ENCODE data around the gene NOS1AP. TPM values are rescaled to one million over a fixed set of nuclear protein-coding genes. Genes with fewer than 3 reads are reported as not detected.
A peak's percentile ranks its signal among the peaks of the same experiment; 100 is the strongest.

The NOS1AP gene
- polyA plus RNA-seq, 3 donors: 0.12 TPM; not detected in 2

DNA sequence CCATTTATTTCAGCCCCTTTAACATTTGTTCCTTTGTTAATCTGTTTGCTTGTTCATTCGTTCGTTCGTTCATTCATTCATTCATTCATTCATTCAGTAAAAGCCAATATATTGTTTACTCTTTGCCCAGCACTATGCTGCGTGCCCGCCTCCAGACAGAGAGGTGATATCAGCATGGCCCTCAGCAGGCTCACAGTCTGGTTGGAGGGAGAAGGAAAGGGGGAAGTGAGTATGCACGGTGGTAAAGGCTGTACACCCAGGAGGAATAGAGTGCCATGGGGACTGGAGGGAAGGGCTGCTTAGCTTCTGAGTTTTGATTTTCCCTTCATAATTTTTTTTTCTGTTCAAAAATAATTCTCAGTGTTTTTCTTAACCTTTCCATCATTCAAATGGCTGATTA, 144.7 kb downstream of the NOS1AP start:
- Histone ChIP-seq H3K9me3 (replicated peaks in 1 of 2; ENCODE audit: control insufficient read depth in 1 of 2, insufficient read depth in 1 of 2, low read length in 2 of 2) (no peaks in the 10 kb centered on the region), H3K27ac (ENCODE audit: low read depth in 1 of 2, low read length in 2 of 2) (no peak overlapping the region), H2AFZ (ENCODE audit: insufficient read depth, low read depth, low read length, poor library complexity, severe bottlenecking) (no peak overlapping the region), H3K27me3 (ENCODE audit: control insufficient read depth in 2 of 2, insufficient read depth in 2 of 2, low read length in 2 of 2) (no peaks in the 10 kb centered on the region), H4K20me1 (ENCODE audit: insufficient read depth, low read length) (no peaks in the 10 kb centered on the region), H3K9ac (ENCODE audit: insufficient read depth, low read length, poor library complexity, severe bottlenecking) (no peak overlapping the region), H3K4me2 (replicated peaks; ENCODE audit: extremely low read depth, low read length, poor library complexity, severe bottlenecking) (no peak overlapping the region), H3K4me1 (ENCODE audit: control insufficient read depth in 1 of 2, insufficient read depth in 2 of 2, low read length in 2 of 2) (no peaks in the 10 kb centered on the region), H3K36me3 (replicated peaks in 1 of 2; ENCODE audit: control insufficient read depth in 1 of 2, insufficient read depth in 2 of 2, low read length in 2 of 2) (no peaks in the 10 kb centered on the region), H3K79me2 (ENCODE audit: insufficient read depth, low read length) (no peaks in the 10 kb centered on the region), H3K4me3 (replicated peaks in 1 of 3; ENCODE audit: low read depth in 2 of 3, low read length in 3 of 3) (no peak overlapping the region)
- TF ChIP-seq, protein P1, sequence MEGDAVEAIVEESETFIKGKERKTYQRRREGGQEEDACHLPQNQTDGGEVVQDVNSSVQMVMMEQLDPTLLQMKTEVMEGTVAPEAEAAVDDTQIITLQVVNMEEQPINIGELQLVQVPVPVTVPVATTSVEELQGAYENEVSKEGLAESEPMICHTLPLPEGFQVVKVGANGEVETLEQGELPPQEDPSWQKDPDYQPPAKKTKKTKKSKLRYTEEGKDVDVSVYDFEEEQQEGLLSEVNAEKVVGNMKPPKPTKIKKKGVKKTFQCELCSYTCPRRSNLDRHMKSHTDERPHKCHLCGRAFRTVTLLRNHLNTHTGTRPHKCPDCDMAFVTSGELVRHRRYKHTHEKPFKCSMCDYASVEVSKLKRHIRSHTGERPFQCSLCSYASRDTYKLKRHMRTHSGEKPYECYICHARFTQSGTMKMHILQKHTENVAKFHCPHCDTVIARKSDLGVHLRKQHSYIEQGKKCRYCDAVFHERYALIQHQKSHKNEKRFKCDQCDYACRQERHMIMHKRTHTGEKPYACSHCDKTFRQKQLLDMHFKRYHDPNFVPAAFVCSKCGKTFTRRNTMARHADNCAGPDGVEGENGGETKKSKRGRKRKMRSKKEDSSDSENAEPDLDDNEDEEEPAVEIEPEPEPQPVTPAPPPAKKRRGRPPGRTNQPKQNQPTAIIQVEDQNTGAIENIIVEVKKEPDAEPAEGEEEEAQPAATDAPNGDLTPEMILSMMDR (IDR thresholded peaks at IDR 0.05): no peak
- no peak overlapping the region for H3K4me3 Mint-ChIP-seq
- intact Hi-C loops (cut with micrococcal nuclease): no loop called here
- peaks cover 13% of the 10 kb centered on the region for H3K4me1 Mint-ChIP-seq
- H3K36me3 Mint-ChIP-seq: no peaks in the 10 kb centered on the region
- DNase-seq: no peak
- H3K9me3 Mint-ChIP-seq: peaks cover 0 to 2% (median 0%) of the 10 kb centered on the region in 7 donors
- peaks cover 1 to 7% (median 2%) of the 10 kb centered on the region in 3 donors for H3K27me3 Mint-ChIP-seq (ENCODE audit: low read depth in 3 of 3)
- WGBS (ENCODE audit: insufficient coverage): 54% methylated on average over 3 of the region's 6 CpGs
- no peak overlapping the region for H3K27ac Mint-ChIP-seq

DNA sequence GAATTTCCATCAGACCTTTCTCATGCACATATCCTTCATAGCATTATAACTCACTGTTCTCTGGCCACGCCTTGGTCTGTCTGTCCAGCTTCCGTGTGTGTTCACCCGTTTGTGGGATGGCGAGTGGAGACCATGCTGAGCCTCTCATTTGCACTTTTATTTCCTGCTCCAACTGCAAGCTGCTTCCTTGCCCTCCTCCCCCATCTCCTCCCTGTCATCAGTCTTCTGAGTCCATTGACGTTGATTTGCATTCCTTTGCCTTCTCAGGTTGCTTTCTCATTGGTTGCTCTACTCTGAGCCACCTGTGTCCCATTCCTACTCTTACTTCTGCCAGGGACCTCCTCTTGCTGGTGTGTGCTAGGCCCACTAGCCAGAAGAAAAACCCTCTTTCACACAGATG, 146.4 kb downstream of the NOS1AP start:
- H2AFZ ChIP-seq (ENCODE audit: insufficient read depth, low read depth, low read length, poor library complexity, severe bottlenecking): no peak overlapping the region
- no peak overlapping the region for H3K27ac ChIP-seq (ENCODE audit: low read depth in 1 of 2, low read length in 2 of 2)
- WGBS (ENCODE audit: insufficient coverage): 37% methylated on average over 5 of the region's 5 CpGs
- H3K27me3 ChIP-seq (ENCODE audit: control insufficient read depth in 2 of 2, insufficient read depth in 2 of 2, low read length in 2 of 2): no peaks in the 10 kb centered on the region
- H3K27me3 Mint-ChIP-seq (ENCODE audit: low read depth in 3 of 3): peaks cover 2 to 5% (median 2%) of the 10 kb centered on the region in 3 donors
- no peaks in the 10 kb centered on the region for H3K9me3 ChIP-seq (replicated peaks in 1 of 2; ENCODE audit: control insufficient read depth in 1 of 2, insufficient read depth in 1 of 2, low read length in 2 of 2)
- intact Hi-C loops (cut with micrococcal nuclease): no loop called here
- H3K9ac ChIP-seq (ENCODE audit: insufficient read depth, low read length, poor library complexity, severe bottlenecking): no peak overlapping the region
- H3K9me3 Mint-ChIP-seq: peaks cover 0 to 2% (median 0%) of the 10 kb centered on the region in 7 donors
- H4K20me1 ChIP-seq (ENCODE audit: insufficient read depth, low read length): no peaks in the 10 kb centered on the region
- no peak overlapping the region for H3K4me3 ChIP-seq (replicated peaks in 1 of 3; ENCODE audit: low read depth in 2 of 3, low read length in 3 of 3)
- peak overlapping the region in 1 of 7 donors; percentile 19 for H3K27ac Mint-ChIP-seq
- H3K4me1 Mint-ChIP-seq: peaks cover 13% of the 10 kb centered on the region
- H3K4me3 Mint-ChIP-seq: no peak overlapping the region
- H3K79me2 ChIP-seq (ENCODE audit: insufficient read depth, low read length): no peaks in the 10 kb centered on the region
- TF ChIP-seq, protein P1 (IDR thresholded peaks at IDR 0.05): no peak
- no peaks in the 10 kb centered on the region for H3K36me3 ChIP-seq (replicated peaks in 1 of 2; ENCODE audit: control insufficient read depth in 1 of 2, insufficient read depth in 2 of 2, low read length in 2 of 2)
- H3K36me3 Mint-ChIP-seq: no peaks in the 10 kb centered on the region
- DNase-seq: no peak
- no peaks in the 10 kb centered on the region for H3K4me1 ChIP-seq (ENCODE audit: control insufficient read depth in 1 of 2, insufficient read depth in 2 of 2, low read length in 2 of 2)
- H3K4me2 ChIP-seq (replicated peaks; ENCODE audit: extremely low read depth, low read length, poor library complexity, severe bottlenecking): no peak overlapping the region
